ENCODE measurements around the gene SERTAD3.

SERTAD3 gene

GRCh38 chr19:40392894-40393517 lies 51.1 kb downstream of the SERTAD3 start:
- H3K27ac Mint-ChIP-seq = peak overlapping the region; percentile 4
- no peaks in the 10 kb centered on the region for H3K4me1 Mint-ChIP-seq
- H3K9me3 Mint-ChIP-seq = no peaks in the 10 kb centered on the region
- H3K36me3 Mint-ChIP-seq = no peaks in the 10 kb centered on the region
- ATAC-seq = peak; percentile 29
- H3K4me3 Mint-ChIP-seq = no peak overlapping the region
- DNase-seq (ENCODE audit: low spot score in 2 of 2) = no peak

GRCh38 chr19:40392123-40392522 lies 52.0 kb downstream of the SERTAD3 start:
- Mint-ChIP-seq H3K9me3 (no peaks in the 10 kb centered on the region), H3K27ac (peak overlapping the region; percentile 4)
- DNase-seq (ENCODE audit: low spot score in 2 of 2) = no peak

More at GRCh38 chr19:40392123-40392522, 52.0 kb downstream of the SERTAD3 start:
- ATAC-seq = no peak
- Mint-ChIP-seq H3K36me3 (no peaks in the 10 kb centered on the region), H3K4me1 (no peaks in the 10 kb centered on the region), H3K4me3 (no peak overlapping the region)

All from stimulated activated effector memory CD8-positive, alpha-beta T cell treated with anti-CD3 and anti-CD28 coated beads, Interleukin-12 subunit alpha, Interleukin-12 subunit beta, amount 100 ng/mL, for 72 hours (primary cell).